Kidney capillary endothelial cell (primary cell): ENCODE results near the gene ZSCAN20.
"Not testable (repeated sequence)": the region's sequence is repeated elsewhere in the genome, so short reads cannot be mapped to it uniquely, and the experiment has no call there.

Source experiments
- DNase-seq: peaks from one replicate; pipeline ENCODE4 v3.0.0-alpha.2; 2018; ENCODE audit warnings: low spot score

ZSCAN20 gene

GRCh38 chr1:33488624-33489023, 16.2 kb downstream of the ZSCAN20 start:
- no peak for DNase-seq

GRCh38 chr1:33494929-33495328, 22.5 kb downstream of the ZSCAN20 start:
- no peak for DNase-seq

GRCh38 chr1:33497410-33497809, 25.0 kb downstream of the ZSCAN20 start:
- DNase-seq, result no peak

- DNase-seq, result no peak
Observed at GRCh38 chr1:33500547-33500946, 28.1 kb downstream of the ZSCAN20 start.

GRCh38 chr1:33501309-33501708, 28.9 kb downstream of the ZSCAN20 start:
- no peak for DNase-seq

GRCh38 chr1:33501774-33502173, 29.3 kb downstream of the ZSCAN20 start:
- DNase-seq, result no peak

- no peak for DNase-seq
Observed at GRCh38 chr1:33502726-33503125, 30.3 kb downstream of the ZSCAN20 start.

- no peak for DNase-seq
Observed at GRCh38 chr1:33503506-33503905, 31.1 kb downstream of the ZSCAN20 start.

GRCh38 chr1:33507661-33508060, 35.2 kb downstream of the ZSCAN20 start:
- no peak for DNase-seq

- DNase-seq, result no peak
Observed at GRCh38 chr1:33508151-33508550, 35.7 kb downstream of the ZSCAN20 start.

- not testable (repeated sequence) for DNase-seq
Observed at GRCh38 chr1:33509276-33509675, 36.8 kb downstream of the ZSCAN20 start.

GRCh38 chr1:33512226-33513011, 40.0 kb downstream of the ZSCAN20 start:
- DNase-seq, result no peak

GRCh38 chr1:33515112-33515511, 42.7 kb downstream of the ZSCAN20 start:
- no peak for DNase-seq

GRCh38 chr1:33515607-33516006, 43.2 kb downstream of the ZSCAN20 start:
- DNase-seq, result no peak

- DNase-seq, result no peak
Observed at GRCh38 chr1:33516428-33516827, 44.0 kb downstream of the ZSCAN20 start.

- DNase-seq, result no peak
Observed at GRCh38 chr1:33516891-33517567, 44.6 kb downstream of the ZSCAN20 start.

- no peak for DNase-seq
Observed at GRCh38 chr1:33517596-33518250, 45.3 kb downstream of the ZSCAN20 start.

- no peak for DNase-seq
Observed at GRCh38 chr1:33519240-33519884, 46.9 kb downstream of the ZSCAN20 start.

GRCh38 chr1:33524586-33524985, 52.1 kb downstream of the ZSCAN20 start:
- DNase-seq, result no peak

GRCh38 chr1:33527934-33528333, 55.5 kb downstream of the ZSCAN20 start:
- no peak for DNase-seq

- DNase-seq, result no peak
Observed at GRCh38 chr1:33529957-33530356, 57.5 kb downstream of the ZSCAN20 start.

- no peak for DNase-seq
Observed at GRCh38 chr1:33532250-33532649, 59.8 kb downstream of the ZSCAN20 start.

GRCh38 chr1:33532936-33533335, 60.5 kb downstream of the ZSCAN20 start:
- DNase-seq, result no peak
